Hepatocyte (in vitro differentiated cells): ENCODE measurements around the gene RNF208.

ENCODE experiments used
- EZH2 ChIP-seq: fragments of 200-600 bp; sonication (generic); IDR thresholded peaks from 2 replicates; pipeline ENCODE4 v1.6.1; 2016; ENCODE audit warnings: antibody characterized with exemption, mild to moderate bottlenecking, borderline replicate concordance
- EZH2phosphoT487 ChIP-seq: fragments of 200-600 bp; sonication (generic); IDR thresholded peaks from one replicate; pipeline ENCODE4 v1.6.1; 2018; ENCODE audit warnings: antibody characterized with exemption, mild to moderate bottlenecking, low read depth, moderate library complexity; ENCODE audit not compliant: unreplicated experiment, severe bottlenecking
- TF ChIP-seq, protein P1 (sequence below): fragments of 200-600 bp; sonication (generic); IDR thresholded peaks from 2 replicates; pipeline ENCODE4 v1.5.1; 2016; ENCODE audit warnings: antibody characterized with exemption, mild to moderate bottlenecking; ENCODE audit not compliant: poor library complexity

DNA sequence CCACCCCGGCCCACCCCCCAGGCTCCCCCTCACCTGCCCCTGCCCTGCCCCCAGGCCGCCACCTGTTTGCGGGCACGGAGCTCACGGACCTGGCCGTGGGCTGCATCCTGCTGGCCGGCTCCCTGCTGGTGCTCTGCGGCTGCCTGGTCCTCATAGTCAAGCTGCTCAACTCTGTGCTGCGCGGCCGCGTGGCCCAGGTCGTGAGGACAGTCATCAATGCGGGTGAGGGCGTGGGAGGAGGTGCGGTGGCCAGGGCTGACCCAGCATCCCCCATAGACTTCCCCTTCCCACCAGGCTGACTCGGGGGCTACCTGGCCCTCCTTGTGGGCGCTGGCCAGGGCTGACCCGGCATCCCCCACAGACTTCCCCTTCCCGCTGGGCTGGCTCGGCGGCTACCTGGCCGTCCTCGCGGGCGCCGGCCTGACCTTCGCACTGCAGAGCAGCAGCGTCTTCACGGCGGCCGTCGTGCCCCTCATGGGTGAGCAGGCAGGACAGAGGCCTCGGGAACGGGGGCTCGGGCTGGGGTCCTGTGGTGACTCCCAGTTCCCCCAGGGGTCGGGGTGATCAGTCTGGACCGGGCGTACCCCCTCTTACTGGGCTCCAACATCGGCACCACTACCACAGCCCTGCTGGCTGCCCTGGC, 12.1 kb upstream of the RNF208 start:
- TF ChIP-seq, protein P1, sequence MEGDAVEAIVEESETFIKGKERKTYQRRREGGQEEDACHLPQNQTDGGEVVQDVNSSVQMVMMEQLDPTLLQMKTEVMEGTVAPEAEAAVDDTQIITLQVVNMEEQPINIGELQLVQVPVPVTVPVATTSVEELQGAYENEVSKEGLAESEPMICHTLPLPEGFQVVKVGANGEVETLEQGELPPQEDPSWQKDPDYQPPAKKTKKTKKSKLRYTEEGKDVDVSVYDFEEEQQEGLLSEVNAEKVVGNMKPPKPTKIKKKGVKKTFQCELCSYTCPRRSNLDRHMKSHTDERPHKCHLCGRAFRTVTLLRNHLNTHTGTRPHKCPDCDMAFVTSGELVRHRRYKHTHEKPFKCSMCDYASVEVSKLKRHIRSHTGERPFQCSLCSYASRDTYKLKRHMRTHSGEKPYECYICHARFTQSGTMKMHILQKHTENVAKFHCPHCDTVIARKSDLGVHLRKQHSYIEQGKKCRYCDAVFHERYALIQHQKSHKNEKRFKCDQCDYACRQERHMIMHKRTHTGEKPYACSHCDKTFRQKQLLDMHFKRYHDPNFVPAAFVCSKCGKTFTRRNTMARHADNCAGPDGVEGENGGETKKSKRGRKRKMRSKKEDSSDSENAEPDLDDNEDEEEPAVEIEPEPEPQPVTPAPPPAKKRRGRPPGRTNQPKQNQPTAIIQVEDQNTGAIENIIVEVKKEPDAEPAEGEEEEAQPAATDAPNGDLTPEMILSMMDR: no peak
- TF ChIP-seq EZH2: no peak
- TF ChIP-seq EZH2phosphoT487: no peak
